ENCODE measurements around the gene CNTNAP3. TPM values are rescaled to one million over a fixed set of nuclear protein-coding genes. Genes with fewer than 3 reads are reported as not detected.

The CNTNAP3 gene
- 7.3 to 12.2 TPM (median 9.9 TPM) in 5 replicates for total RNA-seq (2022; extraction: Qiagen RNA extraction)

GRCh38 chr9:39287980-39288379 lies at the start of gene CNTNAP3:
CNTNAP3 (minus strand) TSS chr9:39288167; CDS start chr9:39288064, 103 bp downstream.

Other genes with a start within 250 kb of the CNTNAP3 start
- not detected in 5 replicates for gene SPATA31A1, start 67.5 kb upstream of the CNTNAP3 start, total RNA-seq (2022; extraction: Qiagen RNA extraction)

Measured in A549 treated with CORT108297 at 1 μM for 4 hours (cell line).